Thyroid gland (tissue), 4 donors: ENCODE data around the gene INCENP.

Experiments used
- CTCF ChIP-seq, 6 experiments: fragments of 200-600 bp in 3 of 6; fragments of 450-650 bp in 3 of 6; sonication (generic) in 3 of 6; IDR thresholded peaks; one replicate each; pipeline ENCODE4 v1.5.1; 2016 to 2019; ENCODE audit warnings: antibody characterized with exemption in 6 of 6, mild to moderate bottlenecking in 2 of 6, inconsistent platforms in 1 of 6, moderate library complexity in 1 of 6
- POLR2A ChIP-seq, 2 donors: fragments of 450-650 bp; IDR thresholded peaks; one replicate each; pipeline ENCODE4 v1.6.1; 2017; ENCODE audit warnings: antibody characterized with exemption in 2 of 2, mild to moderate bottlenecking in 2 of 2, moderate library complexity in 1 of 2

GRCh38 chr11:62201376-62201775 lies 77.6 kb downstream of the INCENP start:
- TF ChIP-seq POLR2A (IDR thresholded peaks at IDR 0.05) (no peak), CTCF (IDR thresholded peaks at IDR 0.05) (no peak)
